HepG2 (cell line): ENCODE results near the gene GPC3. TPM values are rescaled to one million over a fixed set of nuclear protein-coding genes. Genes with fewer than 3 reads are reported as not detected.

Experiments
- ATF3 ChIP-seq: sonication (generic); formaldehyde crosslinking; IDR thresholded peaks from 2 replicates; pipeline ENCODE4 v1.4.0; 2020; ENCODE audit warnings: missing genetic modification reagents
- CHD4 ChIP-seq: fragments of 200-600 bp; sonication (generic); IDR thresholded peaks from 2 replicates; pipeline ENCODE4 v1.7.0; 2017; ENCODE audit warnings: mild to moderate bottlenecking, low read length, borderline replicate concordance
- CREB1 ChIP-seq, 2 experiments: fragments of 450-650 bp in 1 of 2; IDR thresholded peaks; 2 replicates each; pipeline ENCODE4 v1.6.1; 2016 to 2017; ENCODE audit warnings: control low read depth in 1 of 2, mild to moderate bottlenecking in 1 of 2, missing compliant biosample characterization in 1 of 2, missing genetic modification characterization in 1 of 2
- DDIT3 ChIP-seq: sonication (generic); formaldehyde crosslinking; IDR thresholded peaks from 2 replicates; pipeline ENCODE4 v1.4.0; 2020; ENCODE audit warnings: mild to moderate bottlenecking, missing genetic modification reagents
- FOXP1 ChIP-seq, 2 experiments: fragments of 450-650 bp in 1 of 2; IDR thresholded peaks; 2 replicates each; pipeline ENCODE4 v1.6.1; 2017 to 2018; ENCODE audit warnings: antibody characterized with exemption in 1 of 2
- HDAC2 ChIP-seq: sonication (generic); formaldehyde crosslinking; IDR thresholded peaks from 2 replicates; pipeline ENCODE4 v1.4.0; 2020; ENCODE audit warnings: missing genetic modification reagents
- MBNL3 ChIP-seq: fragments of 250-450 bp; sonication (Bioruptor Pico); conservative IDR thresholded peaks from 2 replicates; pipeline ENCODE4 v1.8.0; 2022; ENCODE audit warnings: mild to moderate bottlenecking, inconsistent platforms
- PPARG ChIP-seq: conservative IDR thresholded peaks from 2 replicates; pipeline ENCODE4 v1.6.1; 2016; ENCODE audit warnings: missing biosample characterization, missing genetic modification reagents
- RFX3 ChIP-seq: IDR thresholded peaks from 2 replicates; pipeline ENCODE4 v1.6.1; 2016; ENCODE audit warnings: missing biosample characterization, missing genetic modification reagents
- RXRB ChIP-seq: IDR thresholded peaks from 2 replicates; pipeline ENCODE4 v1.6.1; 2016; ENCODE audit warnings: borderline replicate concordance, missing genetic modification reagents, missing compliant biosample characterization
- SAP130 ChIP-seq: IDR thresholded peaks from 2 replicates; pipeline ENCODE4 v1.6.1; 2016; ENCODE audit warnings: low read depth
- SMAD3 ChIP-seq: sonication (generic); formaldehyde crosslinking; IDR thresholded peaks from 2 replicates; pipeline ENCODE4 v1.4.0; 2020; ENCODE audit warnings: missing genetic modification reagents
- THRA ChIP-seq: sonication (generic); formaldehyde crosslinking; IDR thresholded peaks from 2 replicates; pipeline ENCODE4 v1.4.0; 2020; ENCODE audit warnings: missing genetic modification reagents, borderline replicate concordance
- ZNF331 ChIP-seq: sonication (generic); formaldehyde crosslinking; IDR thresholded peaks from 2 replicates; pipeline ENCODE4 v1.4.0; 2020; ENCODE audit warnings: missing genetic modification reagents
- ZNF414 ChIP-seq: sonication (generic); formaldehyde crosslinking; IDR thresholded peaks from 2 replicates; pipeline ENCODE4 v1.5.0; 2020; ENCODE audit warnings: missing genetic modification reagents
- ZNF609 ChIP-seq: sonication (generic); formaldehyde crosslinking; IDR thresholded peaks from 2 replicates; pipeline ENCODE4 v1.4.0; 2020; ENCODE audit warnings: mild to moderate bottlenecking, missing genetic modification reagents, borderline replicate concordance
- ZNF710 ChIP-seq: sonication (generic); formaldehyde crosslinking; IDR thresholded peaks from 2 replicates; pipeline ENCODE4 v1.5.0; 2020; ENCODE audit warnings: mild to moderate bottlenecking, missing genetic modification reagents, borderline replicate concordance
- polyA plus RNA-seq, 8 experiments: library from polyadenylated mRNA; depleted of rRNA in 3 of 8; stranded (reverse) in 7 of 8; unstranded in 1 of 8; fragments of >200 nt; fragmentation: Illumina TruSeq in 4 of 8; extraction: Trizol in 4 of 8; gene quantifications; 2 replicates each; pipeline versions ENCODE4 v1.2.1 to v1.2.3, GENCODE V29; 2011 to 2016; ENCODE audit warnings: low read depth in 4 of 8, missing spikeins in 1 of 8, mixed read lengths in 1 of 8; ENCODE audit not compliant: insufficient read depth in 1 of 8
- total RNA-seq, 5 experiments: library from RNA; depleted of rRNA; stranded (reverse); fragments of >200 nt; fragmentation: Illumina TruSeq; extraction: Trizol; gene quantifications; 2 replicates each; pipeline ENCODE4 v1.2.3, GENCODE V29; 2016; ENCODE audit warnings: low read depth in 1 of 5

GPC3 gene
- total and polyA plus RNA-seq, 2 of the 13 experiments (the other 11 are each of a cell fraction or from before 2014, with no cell fraction given): 1,799 to 3,263 TPM

GRCh38 chrX:133994576-133994975, 9.2 kb upstream of the GPC3 start (continued):
- TF ChIP-seq MBNL3 (CRISPR knock-in tag) (no peak), CREB1 (IDR thresholded peaks at IDR 0.05) (no peak), CREB1 (CRISPR knock-in tag; IDR thresholded peaks at IDR 0.05) (peak; percentile 37; the same call in 1 of the 2 replicates), THRA (CRISPR knock-in tag) (peak; percentile 84; the same call in 1 of the 2 replicates), SMAD3 (CRISPR knock-in tag) (0 out of 2 replicates have a peak, but pooled peaks have one; percentile 69), ZNF710 (CRISPR knock-in tag) (peak; percentile 53; the same call in 1 of the 2 replicates), RFX3 (CRISPR knock-in tag) (no peak), DDIT3 (no peak), ZNF331 (CRISPR knock-in tag) (peak; percentile 69; the same call in 1 of the 2 replicates), CHD4 (no peak), RXRB (CRISPR knock-in tag) (peak; percentile 85), FOXP1 (IDR thresholded peaks at IDR 0.05) (no peak), FOXP1 (CRISPR knock-in tag; IDR thresholded peaks at IDR 0.05) (peak; percentile 75), ZNF414 (CRISPR knock-in tag) (no peak), HDAC2 (CRISPR knock-in tag) (peak; percentile 86), ATF3 (CRISPR knock-in tag) (peak; percentile 56; the same call in 1 of the 2 replicates), ZNF609 (CRISPR knock-in tag) (peak; percentile 79; the same call in 1 of the 2 replicates), SAP130 (peak; percentile 76), PPARG (CRISPR knock-in tag) (peak; percentile 73)
